Measurements from ENCODE around the gene DNAJB1.

DNA sequence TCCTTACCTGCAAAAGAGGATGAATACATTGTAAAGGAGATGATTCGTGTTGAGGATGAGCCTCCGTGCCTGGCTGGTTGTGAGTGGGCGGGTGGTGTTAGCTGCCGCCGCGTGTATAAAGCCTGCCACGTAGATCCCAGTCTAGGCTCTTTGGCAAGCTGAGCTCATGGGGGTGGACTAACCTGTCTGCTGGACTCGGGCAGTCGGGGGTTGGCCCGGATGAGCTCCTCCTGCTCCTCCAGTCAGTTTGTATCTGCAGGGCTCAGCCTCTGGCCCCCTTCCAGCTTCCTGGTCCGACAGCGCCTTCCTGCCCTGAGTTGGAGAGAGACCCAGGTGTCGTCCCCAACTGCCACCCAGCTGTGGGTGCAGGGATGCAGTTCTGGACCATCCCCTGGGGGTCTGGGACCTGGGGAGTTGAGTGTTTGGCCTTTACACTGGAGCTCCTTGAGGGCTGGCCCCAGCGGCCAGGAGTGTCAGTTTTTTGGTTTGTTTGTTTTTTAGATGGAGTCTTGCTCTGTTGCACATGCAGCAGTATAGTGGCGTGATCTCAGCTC, 32.1 kb upstream of the DNAJB1 start:
- TF ChIP-seq ZNF558 (CRISPR knock-in tag; IDR thresholded peaks at IDR 0.05; ENCODE audit: borderline replicate concordance) (no peak), MAFK (conservative IDR thresholded peaks at IDR 0.05 in 1 of 2, IDR thresholded peaks at IDR 0.05 in 1 of 2; ENCODE audit: low read length in 2 of 2) (no peak), POLR2AphosphoS5 (IDR thresholded peaks at IDR 0.05; ENCODE audit: low read depth, low read length) (no peak), FOXA1 (IDR thresholded peaks at IDR 0.05) (no peak), FOXA1 (CRISPR knock-in tag; IDR thresholded peaks at IDR 0.05) (no peak), AGO2 (optimal IDR thresholded peaks at IDR 0.05; ENCODE audit: low read depth, low read length) (no peak), ZNF761 (CRISPR knock-in tag; conservative IDR thresholded peaks at IDR 0.05) (no peak), PRPF4 (IDR thresholded peaks at IDR 0.05; ENCODE audit: low read depth, low read length, poor library complexity, severe bottlenecking) (no peak)
- TF ChIP-seq, protein P1, sequence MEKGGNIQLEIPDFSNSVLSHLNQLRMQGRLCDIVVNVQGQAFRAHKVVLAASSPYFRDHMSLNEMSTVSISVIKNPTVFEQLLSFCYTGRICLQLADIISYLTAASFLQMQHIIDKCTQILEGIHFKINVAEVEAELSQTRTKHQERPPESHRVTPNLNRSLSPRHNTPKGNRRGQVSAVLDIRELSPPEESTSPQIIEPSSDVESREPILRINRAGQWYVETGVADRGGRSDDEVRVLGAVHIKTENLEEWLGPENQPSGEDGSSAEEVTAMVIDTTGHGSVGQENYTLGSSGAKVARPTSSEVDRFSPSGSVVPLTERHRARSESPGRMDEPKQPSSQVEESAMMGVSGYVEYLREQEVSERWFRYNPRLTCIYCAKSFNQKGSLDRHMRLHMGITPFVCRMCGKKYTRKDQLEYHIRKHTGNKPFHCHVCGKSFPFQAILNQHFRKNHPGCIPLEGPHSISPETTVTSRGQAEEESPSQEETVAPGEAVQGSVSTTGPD (CRISPR knock-in tag; IDR thresholded peaks at IDR 0.05): no peak
- TF ChIP-seq, protein P2, sequence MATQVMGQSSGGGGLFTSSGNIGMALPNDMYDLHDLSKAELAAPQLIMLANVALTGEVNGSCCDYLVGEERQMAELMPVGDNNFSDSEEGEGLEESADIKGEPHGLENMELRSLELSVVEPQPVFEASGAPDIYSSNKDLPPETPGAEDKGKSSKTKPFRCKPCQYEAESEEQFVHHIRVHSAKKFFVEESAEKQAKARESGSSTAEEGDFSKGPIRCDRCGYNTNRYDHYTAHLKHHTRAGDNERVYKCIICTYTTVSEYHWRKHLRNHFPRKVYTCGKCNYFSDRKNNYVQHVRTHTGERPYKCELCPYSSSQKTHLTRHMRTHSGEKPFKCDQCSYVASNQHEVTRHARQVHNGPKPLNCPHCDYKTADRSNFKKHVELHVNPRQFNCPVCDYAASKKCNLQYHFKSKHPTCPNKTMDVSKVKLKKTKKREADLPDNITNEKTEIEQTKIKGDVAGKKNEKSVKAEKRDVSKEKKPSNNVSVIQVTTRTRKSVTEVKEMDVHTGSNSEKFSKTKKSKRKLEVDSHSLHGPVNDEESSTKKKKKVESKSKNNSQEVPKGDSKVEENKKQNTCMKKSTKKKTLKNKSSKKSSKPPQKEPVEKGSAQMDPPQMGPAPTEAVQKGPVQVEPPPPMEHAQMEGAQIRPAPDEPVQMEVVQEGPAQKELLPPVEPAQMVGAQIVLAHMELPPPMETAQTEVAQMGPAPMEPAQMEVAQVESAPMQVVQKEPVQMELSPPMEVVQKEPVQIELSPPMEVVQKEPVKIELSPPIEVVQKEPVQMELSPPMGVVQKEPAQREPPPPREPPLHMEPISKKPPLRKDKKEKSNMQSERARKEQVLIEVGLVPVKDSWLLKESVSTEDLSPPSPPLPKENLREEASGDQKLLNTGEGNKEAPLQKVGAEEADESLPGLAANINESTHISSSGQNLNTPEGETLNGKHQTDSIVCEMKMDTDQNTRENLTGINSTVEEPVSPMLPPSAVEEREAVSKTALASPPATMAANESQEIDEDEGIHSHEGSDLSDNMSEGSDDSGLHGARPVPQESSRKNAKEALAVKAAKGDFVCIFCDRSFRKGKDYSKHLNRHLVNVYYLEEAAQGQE (IDR thresholded peaks at IDR 0.05; ENCODE audit: borderline replicate concordance in 1 of 2, low read depth in 1 of 2, low read length in 2 of 2): no peak
- TF ChIP-seq, protein P3, sequence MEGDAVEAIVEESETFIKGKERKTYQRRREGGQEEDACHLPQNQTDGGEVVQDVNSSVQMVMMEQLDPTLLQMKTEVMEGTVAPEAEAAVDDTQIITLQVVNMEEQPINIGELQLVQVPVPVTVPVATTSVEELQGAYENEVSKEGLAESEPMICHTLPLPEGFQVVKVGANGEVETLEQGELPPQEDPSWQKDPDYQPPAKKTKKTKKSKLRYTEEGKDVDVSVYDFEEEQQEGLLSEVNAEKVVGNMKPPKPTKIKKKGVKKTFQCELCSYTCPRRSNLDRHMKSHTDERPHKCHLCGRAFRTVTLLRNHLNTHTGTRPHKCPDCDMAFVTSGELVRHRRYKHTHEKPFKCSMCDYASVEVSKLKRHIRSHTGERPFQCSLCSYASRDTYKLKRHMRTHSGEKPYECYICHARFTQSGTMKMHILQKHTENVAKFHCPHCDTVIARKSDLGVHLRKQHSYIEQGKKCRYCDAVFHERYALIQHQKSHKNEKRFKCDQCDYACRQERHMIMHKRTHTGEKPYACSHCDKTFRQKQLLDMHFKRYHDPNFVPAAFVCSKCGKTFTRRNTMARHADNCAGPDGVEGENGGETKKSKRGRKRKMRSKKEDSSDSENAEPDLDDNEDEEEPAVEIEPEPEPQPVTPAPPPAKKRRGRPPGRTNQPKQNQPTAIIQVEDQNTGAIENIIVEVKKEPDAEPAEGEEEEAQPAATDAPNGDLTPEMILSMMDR (CRISPR knock-in tag; IDR thresholded peaks at IDR 0.05): no peak
- TF ChIP-seq, protein P4, sequence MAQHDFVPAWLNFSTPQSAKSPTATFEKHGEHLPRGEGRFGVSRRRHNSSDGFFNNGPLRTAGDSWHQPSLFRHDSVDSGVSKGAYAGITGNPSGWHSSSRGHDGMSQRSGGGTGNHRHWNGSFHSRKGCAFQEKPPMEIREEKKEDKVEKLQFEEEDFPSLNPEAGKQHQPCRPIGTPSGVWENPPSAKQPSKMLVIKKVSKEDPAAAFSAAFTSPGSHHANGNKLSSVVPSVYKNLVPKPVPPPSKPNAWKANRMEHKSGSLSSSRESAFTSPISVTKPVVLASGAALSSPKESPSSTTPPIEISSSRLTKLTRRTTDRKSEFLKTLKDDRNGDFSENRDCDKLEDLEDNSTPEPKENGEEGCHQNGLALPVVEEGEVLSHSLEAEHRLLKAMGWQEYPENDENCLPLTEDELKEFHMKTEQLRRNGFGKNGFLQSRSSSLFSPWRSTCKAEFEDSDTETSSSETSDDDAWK (CRISPR knock-in tag; IDR thresholded peaks at IDR 0.05): no peak
